Mammary epithelial cell (primary cell): ENCODE results near the gene POLD4.

Experiments used
- EZH2 ChIP-seq: IDR thresholded peaks from 2 replicates; pipeline ENCODE4 v1.6.1; 2012; ENCODE audit warnings: low read length, inconsistent platforms, borderline replicate concordance
- TF ChIP-seq, protein P1 (sequence below), 2 donors: IDR thresholded peaks in 1 of 2; conservative IDR thresholded peaks in 1 of 2; 2 replicates each; pipeline ENCODE4 v1.5.1; 2011 to 2012; ENCODE audit warnings: inconsistent platforms in 2 of 2, low read length in 2 of 2, mild to moderate bottlenecking in 2 of 2, control low read depth in 1 of 2, low read depth in 1 of 2; ENCODE audit not compliant: insufficient read depth in 1 of 2; ENCODE audit errors: extremely low read depth in 1 of 2

GRCh38 chr11:67375320-67376055, 22.1 kb upstream of the POLD4 start:
- TF ChIP-seq, protein P1, sequence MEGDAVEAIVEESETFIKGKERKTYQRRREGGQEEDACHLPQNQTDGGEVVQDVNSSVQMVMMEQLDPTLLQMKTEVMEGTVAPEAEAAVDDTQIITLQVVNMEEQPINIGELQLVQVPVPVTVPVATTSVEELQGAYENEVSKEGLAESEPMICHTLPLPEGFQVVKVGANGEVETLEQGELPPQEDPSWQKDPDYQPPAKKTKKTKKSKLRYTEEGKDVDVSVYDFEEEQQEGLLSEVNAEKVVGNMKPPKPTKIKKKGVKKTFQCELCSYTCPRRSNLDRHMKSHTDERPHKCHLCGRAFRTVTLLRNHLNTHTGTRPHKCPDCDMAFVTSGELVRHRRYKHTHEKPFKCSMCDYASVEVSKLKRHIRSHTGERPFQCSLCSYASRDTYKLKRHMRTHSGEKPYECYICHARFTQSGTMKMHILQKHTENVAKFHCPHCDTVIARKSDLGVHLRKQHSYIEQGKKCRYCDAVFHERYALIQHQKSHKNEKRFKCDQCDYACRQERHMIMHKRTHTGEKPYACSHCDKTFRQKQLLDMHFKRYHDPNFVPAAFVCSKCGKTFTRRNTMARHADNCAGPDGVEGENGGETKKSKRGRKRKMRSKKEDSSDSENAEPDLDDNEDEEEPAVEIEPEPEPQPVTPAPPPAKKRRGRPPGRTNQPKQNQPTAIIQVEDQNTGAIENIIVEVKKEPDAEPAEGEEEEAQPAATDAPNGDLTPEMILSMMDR (conservative IDR thresholded peaks at IDR 0.05 in 1 of 2, IDR thresholded peaks at IDR 0.05 in 1 of 2; ENCODE audit: extremely low read depth in 1 of 2, insufficient read depth in 1 of 2, low read depth in 1 of 2, low read length in 2 of 2) = no peak
- TF ChIP-seq EZH2 = no peak
